WTC11 (cell line): Measurements from ENCODE around the gene HNRNPLL. TPM values are rescaled to one million over a fixed set of nuclear protein-coding genes. Genes with fewer than 3 reads are reported as not detected.

Experiments used
- ATAC-seq: fragments of 200-7000 bp; cut with Tn5 transposase; 2 replicates; pipeline ENCODE4 v1.10.0; 2021; ENCODE audit warnings: mild to moderate bottlenecking, moderate library complexity
- CTCF ChIA-PET: fragments of 300-600 bp; sonication (Branson Sonifier 250); formaldehyde crosslinking; loops from one replicate; lab custom pipeline; 2021; ENCODE audit warnings: antibody characterized with exemption; lab: Charles Lee
- POLR2A ChIA-PET: fragments of 350-600 bp; sonication (Branson Sonifier 250); formaldehyde crosslinking; loops from one replicate; lab custom pipeline; 2021; ENCODE audit warnings: antibody characterized with exemption; lab: Charles Lee
- DNase-seq: peaks from one replicate; pipeline ENCODE4 v3.0.0; 2021; ENCODE audit warnings: low spot score
- H3K27ac Mint-ChIP-seq: 2 replicates; pipeline ENCODE4 v1.8.0; 2021; ENCODE audit warnings: mixed read lengths
- H3K27me3 Mint-ChIP-seq: 2 replicates; pipeline ENCODE4 v1.8.0; 2021; ENCODE audit warnings: low read depth, mild to moderate bottlenecking, moderate library complexity, mixed read lengths
- H3K36me3 Mint-ChIP-seq: 2 replicates; pipeline ENCODE4 v1.8.0; 2021; ENCODE audit warnings: mixed read lengths
- H3K4me1 Mint-ChIP-seq: 2 replicates; pipeline ENCODE4 v1.8.0; 2022; ENCODE audit warnings: mixed read lengths
- H3K4me3 Mint-ChIP-seq: 2 replicates; pipeline ENCODE4 v1.8.0; 2021; ENCODE audit warnings: mild to moderate bottlenecking, moderate library complexity, mixed read lengths
- H3K9me3 Mint-ChIP-seq: 2 replicates; pipeline ENCODE4 v1.8.0; 2021; ENCODE audit warnings: mixed read lengths
- ARID4B ChIP-seq: sonication (generic); formaldehyde crosslinking; IDR thresholded peaks from 2 replicates; pipeline ENCODE4 v1.8.0; 2023; ENCODE audit warnings: missing genetic modification reagents, mild to moderate bottlenecking, borderline replicate concordance
- CREB1 ChIP-seq: sonication (generic); formaldehyde crosslinking; IDR thresholded peaks from 2 replicates; pipeline ENCODE4 v1.8.0; 2023; ENCODE audit warnings: mild to moderate bottlenecking, missing genetic modification reagents
- CREM ChIP-seq: sonication (generic); formaldehyde crosslinking; IDR thresholded peaks from 2 replicates; pipeline ENCODE4 v1.8.1; 2022; ENCODE audit warnings: mild to moderate bottlenecking, missing genetic modification reagents, moderate library complexity
- ELF4 ChIP-seq: sonication (generic); formaldehyde crosslinking; IDR thresholded peaks from 2 replicates; pipeline ENCODE4 v1.8.1; 2022; ENCODE audit warnings: low read depth, mild to moderate bottlenecking, moderate library complexity, missing genetic modification reagents
- HMGA2 ChIP-seq: fragments of 250-450 bp; sonication (Bioruptor Pico); IDR thresholded peaks from 2 replicates; pipeline ENCODE4 v1.4.0; 2021; ENCODE audit warnings: mild to moderate bottlenecking, moderate library complexity
- JAZF1 ChIP-seq: fragments of 250-450 bp; sonication (Bioruptor Pico); IDR thresholded peaks from 2 replicates; pipeline ENCODE4 v1.9.0; 2021; ENCODE audit warnings: moderate library complexity, mild to moderate bottlenecking, inconsistent platforms
- NR2C2 ChIP-seq: sonication (generic); formaldehyde crosslinking; IDR thresholded peaks from 2 replicates; pipeline ENCODE4 v1.8.0; 2022; ENCODE audit warnings: mild to moderate bottlenecking, missing genetic modification reagents
- NR3C1 ChIP-seq: sonication (generic); formaldehyde crosslinking; conservative IDR thresholded peaks from 2 replicates; pipeline ENCODE4 v1.8.1; 2023; ENCODE audit warnings: low read depth, mild to moderate bottlenecking, missing genetic modification reagents
- OVOL2 ChIP-seq: fragments of 250-450 bp; sonication (Bioruptor Pico); IDR thresholded peaks from 2 replicates; pipeline ENCODE4 v1.9.0; 2021; ENCODE audit warnings: mild to moderate bottlenecking, borderline replicate concordance
- TEAD4 ChIP-seq: sonication (generic); formaldehyde crosslinking; IDR thresholded peaks from 2 replicates; pipeline ENCODE4 v1.8.0; 2022; ENCODE audit warnings: mild to moderate bottlenecking, missing genetic modification reagents
- ZBTB43 ChIP-seq: sonication (generic); formaldehyde crosslinking; IDR thresholded peaks from 2 replicates; pipeline ENCODE4 v1.8.1; 2023; ENCODE audit warnings: mild to moderate bottlenecking, missing genetic modification reagents
- total RNA-seq: library from RNA; stranded (reverse); gene quantifications from 3 replicates; pipeline ENCODE4 v1.2.3, GENCODE V29; 2021
- TF ChIP-seq, protein P1 (sequence below): fragments of 200-600 bp; IDR thresholded peaks from 2 replicates; pipeline ENCODE4 v1.8.0; 2022; ENCODE audit warnings: antibody characterized with exemption
- TF ChIP-seq, protein P2 (sequence below): sonication (generic); formaldehyde crosslinking; IDR thresholded peaks from 2 replicates; pipeline ENCODE4 v1.8.1; 2023; ENCODE audit warnings: mild to moderate bottlenecking, missing genetic modification reagents, moderate library complexity
- TF ChIP-seq, protein P3 (sequence below): fragments of 250-450 bp; sonication (Bioruptor Pico); IDR thresholded peaks from 2 replicates; pipeline ENCODE4 v2.1.2; 2022; ENCODE audit warnings: mild to moderate bottlenecking, moderate library complexity
- TF ChIP-seq, protein P4 (sequence below): sonication (generic); formaldehyde crosslinking; IDR thresholded peaks from 2 replicates; pipeline ENCODE4 v1.8.1; 2022; ENCODE audit warnings: mild to moderate bottlenecking, moderate library complexity, missing genetic modification reagents
- TF ChIP-seq, protein P5 (sequence below): sonication (generic); formaldehyde crosslinking; IDR thresholded peaks from 2 replicates; pipeline ENCODE4 v1.8.0; 2022; ENCODE audit warnings: mild to moderate bottlenecking, missing genetic modification reagents
- TF ChIP-seq, protein P6 (sequence below): sonication (generic); formaldehyde crosslinking; IDR thresholded peaks from 2 replicates; pipeline ENCODE4 v1.8.0; 2022; ENCODE audit warnings: missing genetic modification reagents

HNRNPLL gene
- total RNA-seq, 1 experiment from 2014 or later: 65.3 TPM

GRCh38 chr2:38581193-38582147 is 21.3 kb downstream of the HNRNPLL start:
- H3K36me3 Mint-ChIP-seq: peaks cover 40% of the 10 kb centered on the region
- ATAC-seq (peak; percentile 90), DNase-seq (peak; percentile 31)
- H3K27ac Mint-ChIP-seq: peak overlapping the region; percentile 84
- peaks cover 42% of the 10 kb centered on the region for H3K4me1 Mint-ChIP-seq
- no peaks in the 10 kb centered on the region for H3K9me3 Mint-ChIP-seq
- TF ChIP-seq NR2C2 (CRISPR knock-in tag) (no peak), CREB1 (CRISPR knock-in tag) (no peak), ARID4B (CRISPR knock-in tag) (no peak), ELF4 (CRISPR knock-in tag) (no peak), OVOL2 (CRISPR knock-in tag) (no peak)
- TF ChIP-seq, protein P1, sequence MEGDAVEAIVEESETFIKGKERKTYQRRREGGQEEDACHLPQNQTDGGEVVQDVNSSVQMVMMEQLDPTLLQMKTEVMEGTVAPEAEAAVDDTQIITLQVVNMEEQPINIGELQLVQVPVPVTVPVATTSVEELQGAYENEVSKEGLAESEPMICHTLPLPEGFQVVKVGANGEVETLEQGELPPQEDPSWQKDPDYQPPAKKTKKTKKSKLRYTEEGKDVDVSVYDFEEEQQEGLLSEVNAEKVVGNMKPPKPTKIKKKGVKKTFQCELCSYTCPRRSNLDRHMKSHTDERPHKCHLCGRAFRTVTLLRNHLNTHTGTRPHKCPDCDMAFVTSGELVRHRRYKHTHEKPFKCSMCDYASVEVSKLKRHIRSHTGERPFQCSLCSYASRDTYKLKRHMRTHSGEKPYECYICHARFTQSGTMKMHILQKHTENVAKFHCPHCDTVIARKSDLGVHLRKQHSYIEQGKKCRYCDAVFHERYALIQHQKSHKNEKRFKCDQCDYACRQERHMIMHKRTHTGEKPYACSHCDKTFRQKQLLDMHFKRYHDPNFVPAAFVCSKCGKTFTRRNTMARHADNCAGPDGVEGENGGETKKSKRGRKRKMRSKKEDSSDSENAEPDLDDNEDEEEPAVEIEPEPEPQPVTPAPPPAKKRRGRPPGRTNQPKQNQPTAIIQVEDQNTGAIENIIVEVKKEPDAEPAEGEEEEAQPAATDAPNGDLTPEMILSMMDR: peak; percentile 53; the same call in 1 of the 2 replicates
- TF ChIP-seq, protein P2, sequence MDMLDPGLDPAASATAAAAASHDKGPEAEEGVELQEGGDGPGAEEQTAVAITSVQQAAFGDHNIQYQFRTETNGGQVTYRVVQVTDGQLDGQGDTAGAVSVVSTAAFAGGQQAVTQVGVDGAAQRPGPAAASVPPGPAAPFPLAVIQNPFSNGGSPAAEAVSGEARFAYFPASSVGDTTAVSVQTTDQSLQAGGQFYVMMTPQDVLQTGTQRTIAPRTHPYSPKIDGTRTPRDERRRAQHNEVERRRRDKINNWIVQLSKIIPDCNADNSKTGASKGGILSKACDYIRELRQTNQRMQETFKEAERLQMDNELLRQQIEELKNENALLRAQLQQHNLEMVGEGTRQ: no peak
- ChIA-PET POLR2A (interaction anchor here (0.6 to 3.0 kb wide), 7 partner anchors 17 to 170 kb away, joined by 3 to 16 read pairs (median 4); partner anchors contain the start of genes HNRNPLL and SRSF7), CTCF (interaction anchor here (0.5 to 2.7 kb wide), 45 partner anchors 9 to 648 kb away, joined by 3 to 30 read pairs (median 4); partner anchors contain the start of genes GALM, HNRNPLL and SRSF7)
- H3K4me3 Mint-ChIP-seq: no peak overlapping the region; the same call in 1 of the 2 replicates
- no peaks in the 10 kb centered on the region for H3K27me3 Mint-ChIP-seq

GRCh38 chr2:38580115-38580636 is 22.6 kb downstream of the HNRNPLL start:
- Mint-ChIP-seq H3K9me3 (no peaks in the 10 kb centered on the region), H3K27me3 (no peaks in the 10 kb centered on the region), H3K4me3 (peak overlapping the region; percentile 26), H3K36me3 (peaks cover 36% of the 10 kb centered on the region), H3K27ac (0 out of 2 replicates have a peak overlapping the region, but pooled peaks have one; percentile 37), H3K4me1 (peaks cover 38% of the 10 kb centered on the region)
- no peak for DNase-seq
- CTCF ChIA-PET: interaction anchor here (1.9 kb wide), 1 partner anchor 47 kb away, joined by 7 read pairs; no protein-coding TSS in a partner anchor
- POLR2A ChIA-PET: interaction anchor here (3.0 kb wide), 1 partner anchor 22 kb away, joined by 16 read pairs; the partner anchor contains the start of gene HNRNPLL
- ATAC-seq: no peak; the same call in 1 of the 2 replicates
- TF ChIP-seq HMGA2 (no peak), JAZF1 (no peak), ZBTB43 (CRISPR knock-in tag) (no peak), TEAD4 (CRISPR knock-in tag) (no peak), CREM (CRISPR knock-in tag) (no peak), NR3C1 (CRISPR knock-in tag) (no peak)
- TF ChIP-seq, protein P3, sequence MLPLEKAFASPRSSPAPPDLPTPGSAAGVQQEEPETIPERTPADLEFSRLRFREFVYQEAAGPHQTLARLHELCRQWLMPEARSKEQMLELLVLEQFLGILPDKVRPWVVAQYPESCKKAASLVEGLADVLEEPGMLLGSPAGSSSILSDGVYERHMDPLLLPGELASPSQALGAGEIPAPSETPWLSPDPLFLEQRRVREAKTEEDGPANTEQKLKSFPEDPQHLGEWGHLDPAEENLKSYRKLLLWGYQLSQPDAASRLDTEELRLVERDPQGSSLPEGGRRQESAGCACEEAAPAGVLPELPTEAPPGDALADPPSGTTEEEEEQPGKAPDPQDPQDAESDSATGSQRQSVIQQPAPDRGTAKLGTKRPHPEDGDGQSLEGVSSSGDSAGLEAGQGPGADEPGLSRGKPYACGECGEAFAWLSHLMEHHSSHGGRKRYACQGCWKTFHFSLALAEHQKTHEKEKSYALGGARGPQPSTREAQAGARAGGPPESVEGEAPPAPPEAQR (CRISPR knock-in tag): no peak
- TF ChIP-seq, protein P4, sequence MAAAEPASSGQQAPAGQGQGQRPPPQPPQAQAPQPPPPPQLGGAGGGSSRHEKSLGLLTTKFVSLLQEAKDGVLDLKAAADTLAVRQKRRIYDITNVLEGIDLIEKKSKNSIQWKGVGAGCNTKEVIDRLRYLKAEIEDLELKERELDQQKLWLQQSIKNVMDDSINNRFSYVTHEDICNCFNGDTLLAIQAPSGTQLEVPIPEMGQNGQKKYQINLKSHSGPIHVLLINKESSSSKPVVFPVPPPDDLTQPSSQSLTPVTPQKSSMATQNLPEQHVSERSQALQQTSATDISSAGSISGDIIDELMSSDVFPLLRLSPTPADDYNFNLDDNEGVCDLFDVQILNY: no peak
- TF ChIP-seq, protein P5, sequence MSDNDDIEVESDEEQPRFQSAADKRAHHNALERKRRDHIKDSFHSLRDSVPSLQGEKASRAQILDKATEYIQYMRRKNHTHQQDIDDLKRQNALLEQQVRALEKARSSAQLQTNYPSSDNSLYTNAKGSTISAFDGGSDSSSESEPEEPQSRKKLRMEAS (CRISPR knock-in tag): no peak
- TF ChIP-seq, protein P6, sequence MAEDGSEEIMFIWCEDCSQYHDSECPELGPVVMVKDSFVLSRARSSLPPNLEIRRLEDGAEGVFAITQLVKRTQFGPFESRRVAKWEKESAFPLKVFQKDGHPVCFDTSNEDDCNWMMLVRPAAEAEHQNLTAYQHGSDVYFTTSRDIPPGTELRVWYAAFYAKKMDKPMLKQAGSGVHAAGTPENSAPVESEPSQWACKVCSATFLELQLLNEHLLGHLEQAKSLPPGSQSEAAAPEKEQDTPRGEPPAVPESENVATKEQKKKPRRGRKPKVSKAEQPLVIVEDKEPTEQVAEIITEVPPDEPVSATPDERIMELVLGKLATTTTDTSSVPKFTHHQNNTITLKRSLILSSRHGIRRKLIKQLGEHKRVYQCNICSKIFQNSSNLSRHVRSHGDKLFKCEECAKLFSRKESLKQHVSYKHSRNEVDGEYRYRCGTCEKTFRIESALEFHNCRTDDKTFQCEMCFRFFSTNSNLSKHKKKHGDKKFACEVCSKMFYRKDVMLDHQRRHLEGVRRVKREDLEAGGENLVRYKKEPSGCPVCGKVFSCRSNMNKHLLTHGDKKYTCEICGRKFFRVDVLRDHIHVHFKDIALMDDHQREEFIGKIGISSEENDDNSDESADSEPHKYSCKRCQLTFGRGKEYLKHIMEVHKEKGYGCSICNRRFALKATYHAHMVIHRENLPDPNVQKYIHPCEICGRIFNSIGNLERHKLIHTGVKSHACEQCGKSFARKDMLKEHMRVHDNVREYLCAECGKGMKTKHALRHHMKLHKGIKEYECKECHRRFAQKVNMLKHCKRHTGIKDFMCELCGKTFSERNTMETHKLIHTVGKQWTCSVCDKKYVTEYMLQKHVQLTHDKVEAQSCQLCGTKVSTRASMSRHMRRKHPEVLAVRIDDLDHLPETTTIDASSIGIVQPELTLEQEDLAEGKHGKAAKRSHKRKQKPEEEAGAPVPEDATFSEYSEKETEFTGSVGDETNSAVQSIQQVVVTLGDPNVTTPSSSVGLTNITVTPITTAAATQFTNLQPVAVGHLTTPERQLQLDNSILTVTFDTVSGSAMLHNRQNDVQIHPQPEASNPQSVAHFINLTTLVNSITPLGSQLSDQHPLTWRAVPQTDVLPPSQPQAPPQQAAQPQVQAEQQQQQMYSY (CRISPR knock-in tag): no peak
